Psoas muscle (tissue), 8 donors: ENCODE results near the gene MAPK4. TPM values are rescaled to one million over a fixed set of nuclear protein-coding genes. Genes with fewer than 3 reads are reported as not detected.

Experiments
- ATAC-seq, 4 donors: fragments of 200-7000 bp; cut with Tn5 transposase; one replicate each; pipeline ENCODE4 v1.9.1; 2020; ENCODE audit warnings: moderate library complexity in 3 of 4, mild to moderate bottlenecking in 2 of 4
- DNase-seq, 2 donors: peaks; one replicate each; pipeline ENCODE4 v3.0.0-alpha.2; 2020
- H3K27ac ChIP-seq: fragments of 200-600 bp; one replicate; pipeline ENCODE4 v1.8.0; 2022
- H3K27me3 ChIP-seq, 3 donors: fragments of 200-600 bp in 1 of 3; one replicate each; pipeline versions ENCODE4 v1.6.1 to v1.8.0; 2013 to 2022; ENCODE audit warnings: low read length in 2 of 3, mild to moderate bottlenecking in 2 of 3, moderate library complexity in 1 of 3; ENCODE audit not compliant: insufficient read depth in 3 of 3
- H3K36me3 ChIP-seq, 2 donors: fragments of 200-600 bp in 1 of 2; one replicate each; pipeline versions ENCODE4 v1.6.1 to v1.8.0; 2013 to 2022; ENCODE audit warnings: low read depth in 1 of 2, mild to moderate bottlenecking in 1 of 2, moderate library complexity in 1 of 2; ENCODE audit not compliant: insufficient read depth in 1 of 2
- H3K4me1 ChIP-seq: fragments of 200-600 bp; one replicate; pipeline ENCODE4 v1.8.0; 2022
- H3K4me3 ChIP-seq: fragments of 200-600 bp; one replicate; pipeline ENCODE4 v1.8.0; 2022; ENCODE audit warnings: mild to moderate bottlenecking
- H3K9me3 ChIP-seq: fragments of 200-600 bp; one replicate; pipeline ENCODE4 v1.8.0; 2022
- CTCF ChIP-seq: fragments of 200-600 bp; IDR thresholded peaks from one replicate; pipeline ENCODE4 v1.8.0; 2022; ENCODE audit warnings: antibody characterized with exemption
- WGBS, 3 donors: extraction: QIAGEN DNeasy Blood & Tissue Kit; methylation state at CpG; one replicate each; pipeline versions ENCODE4 v1.1.6 to v1.1.7; 2013; 5-methylcytosine and 5-hydroxymethylcytosine counted together
- intact Hi-C, 2 donors: fragments of 100-400 bp; cut with DNase I; formaldehyde crosslinking; loops; one replicate each; pipeline versions ENCODE4 v1.11.0 to v1.14.2; 2022
- polyA plus RNA-seq, 3 donors: library from polyadenylated mRNA; stranded (reverse); fragments of 200-250 nt; gene quantifications; one replicate each; pipeline ENCODE4 v1.2.3, GENCODE V29; 2013
- total RNA-seq, 4 donors: library from RNA; stranded (reverse); fragmentation: NEBNext Ultra II Directional in 2 of 4; extraction: Animal tissue kit (Norgen Biotek cat#: 25700) in 2 of 4; gene quantifications; one replicate each; pipeline versions ENCODE4 v1.2.1 to v1.2.4, GENCODE V29; 2021 to 2023
- donor health status: healthy with polysubstance abuse.
- donor health status: DM: no; HTN: no; CAD: no; lungs with moderate emphysema.
- donor health status: Bipolar disorder and iron deficiency.
- donor health status: healthy.
- donor health status: DM: yes; HTN: yes; CAD: no.
- donor health status: DM: no; HTN: no; CAD: no.
- donor health status: DM: no; HTN: no; CAD: no.
- donor health status: DM: yes; HTN: yes; CAD: no.

The MAPK4 gene
- total and polyA plus RNA-seq, 7 donors = 0.36 to 1.8 (median 0.68) TPM

- H3K4me1 ChIP-seq = no peaks in the 10 kb centered on the region
- no peak for DNase-seq
- WGBS, 3 donors = 86 to 95% (median 87%) methylated on average over 2 of the region's 2 CpGs
- no peaks in the 10 kb centered on the region for H3K27me3 ChIP-seq
- TF ChIP-seq CTCF = no peak
- ATAC-seq = no peak
- no peak overlapping the region for H3K27ac ChIP-seq
- no peaks in the 10 kb centered on the region for H3K9me3 ChIP-seq
- H3K36me3 ChIP-seq = no peaks in the 10 kb centered on the region
- intact Hi-C loops = no loop called here
- no peak overlapping the region for H3K4me3 ChIP-seq
Observed at GRCh38 chr18:50717563-50717962, 157.7 kb downstream of the MAPK4 start.

GRCh38 chr18:50719471-50720324 is 159.8 kb downstream of the MAPK4 start:
- Histone ChIP-seq H3K9me3 (no peaks in the 10 kb centered on the region), H3K4me3 (no peak overlapping the region), H3K27ac (no peak overlapping the region), H3K4me1 (no peaks in the 10 kb centered on the region), H3K36me3 (no peaks in the 10 kb centered on the region), H3K27me3 (no peaks in the 10 kb centered on the region)
- ATAC-seq (no peak), DNase-seq (no peak)
- WGBS, 3 donors = 81 to 90% (median 87%) methylated on average over 11 of the region's 11 CpGs
- no peak for TF ChIP-seq CTCF
- intact Hi-C loops = loop anchor here in 1 of 2 donors (10.0 kb wide), 1 partner anchor 55 kb away; no protein-coding TSS in a partner anchor

- Histone ChIP-seq H3K9me3 (no peaks in the 10 kb centered on the region), H3K4me3 (no peak overlapping the region), H3K36me3 (no peaks in the 10 kb centered on the region), H3K27ac (no peak overlapping the region), H3K4me1 (no peaks in the 10 kb centered on the region), H3K27me3 (no peaks in the 10 kb centered on the region)
- WGBS, 3 donors = 86 to 93% (median 88%) methylated on average over 4 of the region's 4 CpGs
- DNase-seq (no peak), ATAC-seq (no peak)
- intact Hi-C loops = loop anchor here in 1 of 2 donors (10.0 kb wide), 1 partner anchor 55 kb away; no protein-coding TSS in a partner anchor
- TF ChIP-seq CTCF = no peak
Observed at GRCh38 chr18:50720325-50720674, 160.4 kb downstream of the MAPK4 start.

GRCh38 chr18:50721006-50721405 is 161.1 kb downstream of the MAPK4 start:
- Histone ChIP-seq H3K9me3 (no peaks in the 10 kb centered on the region), H3K27ac (no peak overlapping the region), H3K27me3 (no peaks in the 10 kb centered on the region), H3K4me1 (no peaks in the 10 kb centered on the region), H3K36me3 (no peaks in the 10 kb centered on the region), H3K4me3 (no peak overlapping the region)
- DNase-seq (no peak), ATAC-seq (no peak)
- intact Hi-C loops = loop anchor here in 1 of 2 donors (10.0 kb wide), 1 partner anchor 56 kb away; no protein-coding TSS in a partner anchor
- no peak for TF ChIP-seq CTCF
- 87 to 90% (median 89%) methylated on average over 4 of the region's 4 CpGs for WGBS, 3 donors
